ENCODE results near the gene CNTN3. TPM values are rescaled to one million over a fixed set of nuclear protein-coding genes. Genes with fewer than 3 reads are reported as not detected.

CNTN3 gene
- total and polyA plus RNA-seq, 7 donors = 0.03 to 0.32 (median 0.06) TPM; not detected in 1

GRCh38 chr3:74640211-74640610 is 25.8 kb upstream of the CNTN3 start:
- no peaks in the 10 kb centered on the region for H3K4me1 ChIP-seq
- no peaks in the 10 kb centered on the region for H3K36me3 ChIP-seq (ENCODE audit: insufficient read depth in 1 of 2, low read depth in 1 of 2)
- DNase-seq = no peak
- no peaks in the 10 kb centered on the region for H3K27me3 ChIP-seq (ENCODE audit: insufficient read depth in 3 of 3, low read length in 2 of 3)
- no peak overlapping the region for H3K4me3 ChIP-seq
- H3K27ac ChIP-seq = no peak overlapping the region
- no peaks in the 10 kb centered on the region for H3K9me3 ChIP-seq
- ATAC-seq = no peak
- no peak for TF ChIP-seq CTCF (IDR thresholded peaks at IDR 0.05)
- intact Hi-C loops (cut with DNase I) = no loop called here

DNA sequence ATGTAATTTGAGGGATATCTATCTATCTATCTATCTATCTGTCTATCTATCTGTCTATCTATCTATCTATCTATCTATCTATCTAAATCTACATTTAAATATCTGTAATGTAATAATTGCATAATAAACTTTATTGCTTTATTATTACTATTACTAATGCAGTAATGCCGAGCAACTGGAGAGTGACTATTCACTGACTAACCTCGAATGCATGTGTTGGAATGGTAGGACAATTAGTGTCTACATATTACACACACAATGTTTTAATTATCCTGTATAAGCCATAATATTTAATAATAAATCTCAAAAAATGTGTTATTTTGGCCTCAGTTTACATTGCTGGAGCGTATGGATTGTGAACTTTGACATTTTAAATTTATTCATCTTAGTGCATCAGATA is 25.2 kb upstream of the CNTN3 start:
- H3K27me3 ChIP-seq (ENCODE audit: insufficient read depth in 3 of 3, low read length in 2 of 3) = no peaks in the 10 kb centered on the region
- intact Hi-C loops (cut with DNase I) = no loop called here
- no peaks in the 10 kb centered on the region for H3K4me1 ChIP-seq
- H3K36me3 ChIP-seq (ENCODE audit: insufficient read depth in 1 of 2, low read depth in 1 of 2) = no peaks in the 10 kb centered on the region
- H3K4me3 ChIP-seq = no peak overlapping the region
- DNase-seq (no peak), ATAC-seq (no peak)
- H3K27ac ChIP-seq = no peak overlapping the region
- H3K9me3 ChIP-seq = no peaks in the 10 kb centered on the region
- WGBS, 3 donors = 80 to 84% (median 83%) methylated on average over 3 of the region's 3 CpGs
- no peak for TF ChIP-seq CTCF (IDR thresholded peaks at IDR 0.05)

GRCh38 chr3:74636981-74637380 is 22.5 kb upstream of the CNTN3 start:
- TF ChIP-seq CTCF (IDR thresholded peaks at IDR 0.05) = no peak
- no peak for ATAC-seq
- no peaks in the 10 kb centered on the region for H3K9me3 ChIP-seq
- no peaks in the 10 kb centered on the region for H3K27me3 ChIP-seq (ENCODE audit: insufficient read depth in 3 of 3, low read length in 2 of 3)
- no peaks in the 10 kb centered on the region for H3K4me1 ChIP-seq
- intact Hi-C loops (cut with DNase I) = no loop called here
- no peak overlapping the region for H3K27ac ChIP-seq
- no peak for DNase-seq
- H3K36me3 ChIP-seq (ENCODE audit: insufficient read depth in 1 of 2, low read depth in 1 of 2) = no peaks in the 10 kb centered on the region
- no peak overlapping the region for H3K4me3 ChIP-seq

DNA sequence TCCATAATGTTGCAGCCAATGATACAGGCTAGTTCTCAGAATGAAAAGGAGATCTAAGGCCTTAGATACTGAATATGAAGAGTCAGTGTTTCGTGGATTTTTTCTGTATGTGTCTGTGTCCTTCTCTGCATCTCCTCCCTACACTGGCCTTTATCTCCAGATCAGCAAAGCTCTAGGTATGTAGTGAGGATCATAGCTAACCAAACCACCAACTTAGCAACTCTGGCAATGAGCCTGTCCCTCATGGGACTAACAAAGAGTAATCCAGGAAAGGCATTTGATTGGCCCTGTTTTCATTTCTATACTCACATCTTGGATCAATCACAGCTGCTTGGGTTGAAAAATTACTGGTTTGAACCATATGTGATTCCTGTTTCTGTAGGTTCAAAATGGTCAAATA is 18.6 kb upstream of the CNTN3 start:
- no peak for TF ChIP-seq CTCF (IDR thresholded peaks at IDR 0.05)
- intact Hi-C loops (cut with DNase I) = no loop called here
- H3K27me3 ChIP-seq (ENCODE audit: insufficient read depth in 3 of 3, low read length in 2 of 3) = no peaks in the 10 kb centered on the region
- no peaks in the 10 kb centered on the region for H3K36me3 ChIP-seq (ENCODE audit: insufficient read depth in 1 of 2, low read depth in 1 of 2)
- H3K4me3 ChIP-seq = no peak overlapping the region
- 82 to 97% (median 93%) methylated on average over 1 of the region's 1 CpG for WGBS, 3 donors
- no peak overlapping the region for H3K27ac ChIP-seq
- ATAC-seq = no peak
- no peaks in the 10 kb centered on the region for H3K4me1 ChIP-seq
- H3K9me3 ChIP-seq = no peaks in the 10 kb centered on the region
- DNase-seq = no peak

- no peak for TF ChIP-seq CTCF (IDR thresholded peaks at IDR 0.05)
- Histone ChIP-seq H3K36me3 (ENCODE audit: insufficient read depth in 1 of 2, low read depth in 1 of 2) (no peaks in the 10 kb centered on the region), H3K9me3 (no peaks in the 10 kb centered on the region), H3K4me3 (no peak overlapping the region), H3K27ac (no peak overlapping the region), H3K27me3 (ENCODE audit: insufficient read depth in 3 of 3, low read length in 2 of 3) (no peaks in the 10 kb centered on the region), H3K4me1 (no peaks in the 10 kb centered on the region)
- 73 to 77% (median 76%) methylated on average over 3 of the region's 3 CpGs for WGBS, 3 donors
- ATAC-seq = no peak
- intact Hi-C loops (cut with DNase I) = no loop called here
- DNase-seq = no peak
Measured at GRCh38 chr3:74631351-74632140, 17.1 kb upstream of the CNTN3 start.
